ENCODE results near the gene TTC32.

The TTC32 gene

DNA sequence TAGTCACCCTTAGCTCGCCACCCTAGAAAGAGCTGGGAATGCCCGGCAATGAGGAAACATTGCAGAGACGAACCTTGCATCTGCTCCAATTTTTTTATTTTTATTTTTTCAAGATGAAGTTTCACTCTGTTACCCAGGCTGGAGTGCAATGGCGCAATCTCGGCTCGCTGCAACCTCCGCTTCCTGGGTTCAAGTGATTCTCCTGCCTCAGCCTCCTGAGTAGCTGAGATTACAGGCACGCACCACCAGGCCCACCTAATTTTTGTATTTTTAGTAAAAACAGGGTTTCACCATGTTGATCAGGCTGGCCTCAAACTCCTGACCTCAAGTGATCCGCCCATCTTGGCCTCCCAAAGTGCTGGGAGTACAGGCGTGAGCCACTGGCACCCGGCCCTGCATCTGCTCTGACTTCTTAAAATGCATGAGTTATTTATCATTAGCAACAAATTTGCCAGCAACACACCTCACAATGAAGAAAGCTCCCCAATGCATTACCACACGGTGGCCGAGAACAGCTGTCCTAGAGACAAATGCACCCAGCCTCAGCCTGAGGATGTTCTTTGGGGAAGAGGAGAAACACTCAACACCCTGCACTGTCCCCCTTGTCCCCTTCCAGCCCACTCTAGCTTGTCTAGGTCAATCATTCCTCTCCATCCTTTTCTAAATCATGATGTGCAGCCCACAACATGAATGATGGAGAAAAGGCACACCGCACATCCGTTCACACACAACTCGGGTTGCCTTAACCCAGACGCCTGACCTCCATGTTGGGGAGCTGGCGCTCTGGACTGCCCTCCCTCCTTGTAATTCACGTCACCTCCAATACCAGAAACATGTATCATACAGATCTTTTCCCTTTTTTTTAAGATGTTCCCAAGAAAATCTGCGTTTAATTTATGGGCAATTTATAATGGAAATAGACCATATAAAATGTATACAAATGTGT is 46.9 kb downstream of the TTC32 start:
- H3K4me3 ChIP-seq (ENCODE audit: low read length in 2 of 2), result no peak overlapping the region
- no peaks in the 10 kb centered on the region for H3K36me3 ChIP-seq (ENCODE audit: control insufficient read depth in 2 of 2, insufficient read depth in 2 of 2, low read length in 2 of 2)
- H3K9ac ChIP-seq (ENCODE audit: low read depth in 1 of 2, low read length in 2 of 2), result no peak overlapping the region
- no peaks in the 10 kb centered on the region for H3K9me3 ChIP-seq (ENCODE audit: control insufficient read depth in 2 of 2, low read length in 2 of 2)
- no peaks in the 10 kb centered on the region for H3K27me3 ChIP-seq (ENCODE audit: control insufficient read depth in 2 of 2, insufficient read depth in 2 of 2, low read length in 2 of 2)
- H3K4me1 ChIP-seq (ENCODE audit: control insufficient read depth in 2 of 2, insufficient read depth in 2 of 2, low read length in 2 of 2), result no peaks in the 10 kb centered on the region
- H3K27ac ChIP-seq (ENCODE audit: low read depth in 2 of 2, low read length in 2 of 2), result no peak overlapping the region

- Histone ChIP-seq H3K36me3 (ENCODE audit: control insufficient read depth in 2 of 2, insufficient read depth in 2 of 2, low read length in 2 of 2) (no peaks in the 10 kb centered on the region), H3K9me3 (ENCODE audit: control insufficient read depth in 2 of 2, low read length in 2 of 2) (no peaks in the 10 kb centered on the region), H3K27ac (ENCODE audit: low read depth in 2 of 2, low read length in 2 of 2) (no peak overlapping the region), H3K27me3 (ENCODE audit: control insufficient read depth in 2 of 2, insufficient read depth in 2 of 2, low read length in 2 of 2) (no peaks in the 10 kb centered on the region), H3K4me3 (ENCODE audit: low read length in 2 of 2) (no peak overlapping the region), H3K4me1 (ENCODE audit: control insufficient read depth in 2 of 2, insufficient read depth in 2 of 2, low read length in 2 of 2) (no peaks in the 10 kb centered on the region), H3K9ac (ENCODE audit: low read depth in 1 of 2, low read length in 2 of 2) (no peak overlapping the region)
Observed at GRCh38 chr2:19851116-19851695, 50.6 kb downstream of the TTC32 start.

DNA sequence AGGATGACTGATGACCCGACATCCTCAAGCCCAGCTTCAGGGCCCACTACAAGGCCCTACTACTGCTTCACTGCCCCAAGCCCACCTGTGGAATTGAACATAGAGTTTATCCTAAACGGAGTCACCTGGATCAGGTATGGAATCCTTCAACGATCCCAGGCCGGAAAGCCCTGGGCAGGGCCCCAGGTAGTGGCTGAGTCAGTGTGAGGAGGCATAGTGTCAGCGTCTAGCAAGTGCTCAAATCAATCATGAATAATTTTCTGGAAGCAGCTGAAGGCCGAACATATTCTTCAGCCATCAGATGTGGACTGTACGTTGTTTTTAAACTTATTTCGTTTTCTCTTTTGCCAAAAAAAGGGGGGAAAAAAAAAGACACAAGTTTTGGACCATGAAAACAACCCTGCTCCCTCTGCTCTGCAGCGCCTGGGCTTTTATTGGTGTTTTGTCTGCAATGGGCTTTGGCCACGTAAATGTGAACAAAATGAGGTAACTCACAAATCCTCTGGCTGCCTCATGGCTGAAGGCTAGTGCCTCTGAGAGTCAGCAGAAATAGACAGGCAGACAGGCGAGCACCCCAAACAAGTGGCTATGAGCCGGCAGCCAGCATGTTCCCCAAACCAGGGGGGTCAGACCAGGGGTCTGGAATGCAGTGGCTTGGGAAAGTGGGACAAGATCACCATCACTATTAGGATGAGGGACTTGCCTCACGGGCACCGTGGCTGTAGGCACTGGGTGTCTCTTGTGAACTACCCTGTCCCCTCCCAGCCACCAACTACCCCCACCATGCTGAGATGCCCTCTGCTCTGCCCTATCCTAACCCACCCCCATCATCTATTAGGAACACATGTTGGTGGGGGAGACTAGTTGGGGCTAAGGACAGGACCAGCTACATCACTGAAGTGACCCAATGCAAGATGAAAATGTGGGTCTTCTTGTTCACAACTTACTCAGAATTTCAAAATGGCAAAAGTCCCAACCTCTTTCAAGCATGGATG is 51.4 kb downstream of the TTC32 start:
- Histone ChIP-seq H3K4me3 (ENCODE audit: low read length in 2 of 2) (no peak overlapping the region), H3K27me3 (ENCODE audit: control insufficient read depth in 2 of 2, insufficient read depth in 2 of 2, low read length in 2 of 2) (no peaks in the 10 kb centered on the region), H3K9me3 (ENCODE audit: control insufficient read depth in 2 of 2, low read length in 2 of 2) (no peaks in the 10 kb centered on the region), H3K4me1 (ENCODE audit: control insufficient read depth in 2 of 2, insufficient read depth in 2 of 2, low read length in 2 of 2) (no peaks in the 10 kb centered on the region), H3K27ac (ENCODE audit: low read depth in 2 of 2, low read length in 2 of 2) (no peak overlapping the region), H3K9ac (ENCODE audit: low read depth in 1 of 2, low read length in 2 of 2) (no peak overlapping the region), H3K36me3 (ENCODE audit: control insufficient read depth in 2 of 2, insufficient read depth in 2 of 2, low read length in 2 of 2) (no peaks in the 10 kb centered on the region)

- H3K4me1 ChIP-seq (ENCODE audit: control insufficient read depth in 2 of 2, insufficient read depth in 2 of 2, low read length in 2 of 2), result no peaks in the 10 kb centered on the region
Observed at GRCh38 chr2:19848952-19849351, 52.8 kb downstream of the TTC32 start.

DNA sequence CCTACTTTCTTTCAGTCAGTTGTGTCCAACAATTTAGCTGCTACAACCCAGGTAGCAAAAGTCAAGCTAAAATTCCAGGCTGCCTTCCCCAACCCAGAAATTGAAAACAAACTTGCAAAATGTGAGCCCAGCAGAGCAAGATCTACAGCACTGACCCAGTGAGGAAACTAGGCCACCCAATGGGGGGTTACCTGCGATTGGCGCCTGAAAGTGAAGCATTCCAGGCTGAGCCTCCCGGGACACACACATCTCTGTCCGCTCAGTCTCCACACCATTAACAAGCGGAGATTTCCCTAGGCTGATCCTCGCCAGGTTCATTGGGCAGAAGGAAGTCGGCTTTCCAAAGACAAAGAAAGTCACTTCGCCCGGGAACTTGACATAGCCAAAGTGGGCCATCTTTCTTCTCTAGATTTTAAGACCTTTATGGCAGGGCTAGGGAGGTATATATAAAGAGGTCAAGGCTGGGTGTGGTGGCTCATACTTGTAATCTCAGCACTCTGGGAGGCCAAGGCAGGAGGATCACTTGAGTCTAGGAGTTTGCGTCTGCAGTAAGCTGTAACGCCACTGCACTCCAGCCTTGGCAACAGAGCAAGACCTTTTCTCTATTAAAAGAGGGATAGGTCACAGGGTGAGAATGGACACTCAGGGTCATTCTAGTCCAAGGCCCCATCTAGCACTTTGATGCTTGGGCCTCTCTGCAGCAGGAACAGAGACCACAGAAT is 53.6 kb downstream of the TTC32 start:
- Histone ChIP-seq H3K9me3 (ENCODE audit: control insufficient read depth in 2 of 2, low read length in 2 of 2) (no peaks in the 10 kb centered on the region), H3K36me3 (ENCODE audit: control insufficient read depth in 2 of 2, insufficient read depth in 2 of 2, low read length in 2 of 2) (no peaks in the 10 kb centered on the region), H3K4me1 (ENCODE audit: control insufficient read depth in 2 of 2, insufficient read depth in 2 of 2, low read length in 2 of 2) (no peaks in the 10 kb centered on the region), H3K27me3 (ENCODE audit: control insufficient read depth in 2 of 2, insufficient read depth in 2 of 2, low read length in 2 of 2) (no peaks in the 10 kb centered on the region), H3K27ac (ENCODE audit: low read depth in 2 of 2, low read length in 2 of 2) (no peak overlapping the region), H3K4me3 (ENCODE audit: low read length in 2 of 2) (no peak overlapping the region), H3K9ac (ENCODE audit: low read depth in 1 of 2, low read length in 2 of 2) (no peak overlapping the region)

More at GRCh38 chr2:19848952-19849351, 52.8 kb downstream of the TTC32 start:
- H3K4me3 ChIP-seq (ENCODE audit: low read length in 2 of 2), result no peak overlapping the region
- no peaks in the 10 kb centered on the region for H3K9me3 ChIP-seq (ENCODE audit: control insufficient read depth in 2 of 2, low read length in 2 of 2)
- H3K9ac ChIP-seq (ENCODE audit: low read depth in 1 of 2, low read length in 2 of 2), result no peak overlapping the region
- H3K27ac ChIP-seq (ENCODE audit: low read depth in 2 of 2, low read length in 2 of 2), result no peak overlapping the region
- H3K27me3 ChIP-seq (ENCODE audit: control insufficient read depth in 2 of 2, insufficient read depth in 2 of 2, low read length in 2 of 2), result no peaks in the 10 kb centered on the region
- H3K36me3 ChIP-seq (ENCODE audit: control insufficient read depth in 2 of 2, insufficient read depth in 2 of 2, low read length in 2 of 2), result no peaks in the 10 kb centered on the region

DNA sequence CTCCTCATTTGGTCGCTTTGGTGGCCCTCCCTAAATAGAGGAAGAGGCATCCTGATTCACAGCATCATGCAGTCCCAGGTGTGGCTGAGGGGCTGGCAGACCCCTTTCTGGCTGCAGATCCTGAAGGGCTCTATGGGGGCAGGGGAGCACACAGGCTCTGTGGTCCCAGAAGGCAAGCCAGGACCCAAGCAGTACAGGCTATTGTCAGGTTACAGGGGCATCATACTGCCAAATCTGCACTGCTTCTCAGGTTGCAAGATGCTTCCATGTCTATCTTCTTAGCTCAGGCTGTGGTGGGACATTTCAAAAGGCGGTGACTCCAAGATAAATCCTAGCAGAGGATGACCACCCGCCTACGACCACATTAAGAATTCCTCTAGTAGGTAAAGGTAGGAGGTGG is 54.3 kb downstream of the TTC32 start:
- no peaks in the 10 kb centered on the region for H3K9me3 ChIP-seq (ENCODE audit: control insufficient read depth in 2 of 2, low read length in 2 of 2)
- H3K36me3 ChIP-seq (ENCODE audit: control insufficient read depth in 2 of 2, insufficient read depth in 2 of 2, low read length in 2 of 2), result no peaks in the 10 kb centered on the region
- H3K9ac ChIP-seq (ENCODE audit: low read depth in 1 of 2, low read length in 2 of 2), result no peak overlapping the region
- no peaks in the 10 kb centered on the region for H3K27me3 ChIP-seq (ENCODE audit: control insufficient read depth in 2 of 2, insufficient read depth in 2 of 2, low read length in 2 of 2)
- no peak overlapping the region for H3K4me3 ChIP-seq (ENCODE audit: low read length in 2 of 2)
- H3K27ac ChIP-seq (ENCODE audit: low read depth in 2 of 2, low read length in 2 of 2), result no peak overlapping the region
- H3K4me1 ChIP-seq (ENCODE audit: control insufficient read depth in 2 of 2, insufficient read depth in 2 of 2, low read length in 2 of 2), result no peaks in the 10 kb centered on the region
